Measurements from ENCODE around the gene EXOC6.

EXOC6 gene

GRCh38 chr10:93062514-93063143, 214.3 kb downstream of the EXOC6 start:
- Histone ChIP-seq H3K4me1 (ENCODE audit: control insufficient read depth, insufficient read depth, low read length) (peaks cover 21% of the 10 kb centered on the region), H3K9me3 (replicated peaks; ENCODE audit: low read length) (no peaks in the 10 kb centered on the region), H3K4me2 (ENCODE audit: low read length) (peak overlapping the region; percentile 75), H3K27me3 (ENCODE audit: control insufficient read depth, insufficient read depth, low read length) (peaks cover 69% of the 10 kb centered on the region), H3K4me3 (ENCODE audit: low read length) (peak overlapping the region; percentile 63), H3K9ac (ENCODE audit: low read depth, low read length) (no peak overlapping the region), H3K36me3 (ENCODE audit: insufficient read depth, low read length) (no peaks in the 10 kb centered on the region)

- peaks cover 76% of the 10 kb centered on the region for H3K27me3 ChIP-seq (ENCODE audit: control insufficient read depth, insufficient read depth, low read length)
- H3K36me3 ChIP-seq (ENCODE audit: insufficient read depth, low read length): no peaks in the 10 kb centered on the region
- no peak overlapping the region for H3K9ac ChIP-seq (ENCODE audit: low read depth, low read length)
- H3K4me3 ChIP-seq (ENCODE audit: low read length): peak overlapping the region; percentile 63
- H3K4me2 ChIP-seq (ENCODE audit: low read length): peak overlapping the region; percentile 75
- peaks cover 23% of the 10 kb centered on the region for H3K4me1 ChIP-seq (ENCODE audit: control insufficient read depth, insufficient read depth, low read length)
- no peaks in the 10 kb centered on the region for H3K9me3 ChIP-seq (replicated peaks; ENCODE audit: low read length)
These were observed 215.0 kb downstream of the EXOC6 start for GRCh38 chr10:93063144-93063976.

GRCh38 chr10:93063977-93064660, 215.8 kb downstream of the EXOC6 start:
- Histone ChIP-seq H3K4me3 (ENCODE audit: low read length) (no peak overlapping the region), H3K36me3 (ENCODE audit: insufficient read depth, low read length) (no peaks in the 10 kb centered on the region), H3K27me3 (ENCODE audit: control insufficient read depth, insufficient read depth, low read length) (peaks cover 84% of the 10 kb centered on the region), H3K4me1 (ENCODE audit: control insufficient read depth, insufficient read depth, low read length) (peaks cover 29% of the 10 kb centered on the region), H3K4me2 (ENCODE audit: low read length) (no peak overlapping the region), H3K9me3 (replicated peaks; ENCODE audit: low read length) (no peaks in the 10 kb centered on the region), H3K9ac (ENCODE audit: low read depth, low read length) (no peak overlapping the region)

- no peaks in the 10 kb centered on the region for H3K9me3 ChIP-seq (replicated peaks; ENCODE audit: low read length)
- no peak overlapping the region for H3K9ac ChIP-seq (ENCODE audit: low read depth, low read length)
- no peaks in the 10 kb centered on the region for H3K36me3 ChIP-seq (ENCODE audit: insufficient read depth, low read length)
- H3K4me1 ChIP-seq (ENCODE audit: control insufficient read depth, insufficient read depth, low read length): peaks cover 29% of the 10 kb centered on the region
- peak overlapping the region; percentile 75 for H3K4me2 ChIP-seq (ENCODE audit: low read length)
- peaks cover 93% of the 10 kb centered on the region for H3K27me3 ChIP-seq (ENCODE audit: control insufficient read depth, insufficient read depth, low read length)
- no peak overlapping the region for H3K4me3 ChIP-seq (ENCODE audit: low read length)
These were observed 216.7 kb downstream of the EXOC6 start for GRCh38 chr10:93064874-93065660.

- Histone ChIP-seq H3K36me3 (ENCODE audit: insufficient read depth, low read length) (no peaks in the 10 kb centered on the region), H3K4me3 (ENCODE audit: low read length) (peak overlapping the region; percentile 52), H3K9ac (ENCODE audit: low read depth, low read length) (no peak overlapping the region), H3K4me2 (ENCODE audit: low read length) (peak overlapping the region; percentile 75), H3K9me3 (replicated peaks; ENCODE audit: low read length) (no peaks in the 10 kb centered on the region), H3K4me1 (ENCODE audit: control insufficient read depth, insufficient read depth, low read length) (peaks cover 29% of the 10 kb centered on the region), H3K27me3 (ENCODE audit: control insufficient read depth, insufficient read depth, low read length) (peaks cover 97% of the 10 kb centered on the region)
These were observed 217.6 kb downstream of the EXOC6 start for GRCh38 chr10:93065675-93066543.

GRCh38 chr10:93066544-93066913, 218.2 kb downstream of the EXOC6 start:
- H3K4me3 ChIP-seq (ENCODE audit: low read length): no peak overlapping the region
- no peak overlapping the region for H3K9ac ChIP-seq (ENCODE audit: low read depth, low read length)
- H3K27me3 ChIP-seq (ENCODE audit: control insufficient read depth, insufficient read depth, low read length): peaks cover 96% of the 10 kb centered on the region
- H3K4me2 ChIP-seq (ENCODE audit: low read length): peak overlapping the region; percentile 75
- no peaks in the 10 kb centered on the region for H3K36me3 ChIP-seq (ENCODE audit: insufficient read depth, low read length)
- H3K4me1 ChIP-seq (ENCODE audit: control insufficient read depth, insufficient read depth, low read length): peaks cover 29% of the 10 kb centered on the region
- no peaks in the 10 kb centered on the region for H3K9me3 ChIP-seq (replicated peaks; ENCODE audit: low read length)

GRCh38 chr10:93067443-93068365, 219.4 kb downstream of the EXOC6 start:
- no peaks in the 10 kb centered on the region for H3K36me3 ChIP-seq (ENCODE audit: insufficient read depth, low read length)
- peaks cover 30% of the 10 kb centered on the region for H3K4me1 ChIP-seq (ENCODE audit: control insufficient read depth, insufficient read depth, low read length)
- H3K27me3 ChIP-seq (ENCODE audit: control insufficient read depth, insufficient read depth, low read length): peaks cover 97% of the 10 kb centered on the region
- peak overlapping the region; percentile 70 for H3K4me2 ChIP-seq (ENCODE audit: low read length)
- H3K9me3 ChIP-seq (replicated peaks; ENCODE audit: low read length): no peaks in the 10 kb centered on the region
- peak overlapping the region; percentile 52 for H3K4me3 ChIP-seq (ENCODE audit: low read length)
- no peak overlapping the region for H3K9ac ChIP-seq (ENCODE audit: low read depth, low read length)

GRCh38 chr10:93068411-93069244, 220.3 kb downstream of the EXOC6 start:
- peak overlapping the region; percentile 52 for H3K4me3 ChIP-seq (ENCODE audit: low read length)
- H3K36me3 ChIP-seq (ENCODE audit: insufficient read depth, low read length): no peaks in the 10 kb centered on the region
- no peak overlapping the region for H3K9ac ChIP-seq (ENCODE audit: low read depth, low read length)
- H3K4me2 ChIP-seq (ENCODE audit: low read length): peak overlapping the region; percentile 70
- no peaks in the 10 kb centered on the region for H3K9me3 ChIP-seq (replicated peaks; ENCODE audit: low read length)
- H3K27me3 ChIP-seq (ENCODE audit: control insufficient read depth, insufficient read depth, low read length): peaks cover 97% of the 10 kb centered on the region
- peaks cover 31% of the 10 kb centered on the region for H3K4me1 ChIP-seq (ENCODE audit: control insufficient read depth, insufficient read depth, low read length)

- Histone ChIP-seq H3K4me3 (ENCODE audit: low read length) (no peak overlapping the region), H3K9me3 (replicated peaks; ENCODE audit: low read length) (no peaks in the 10 kb centered on the region), H3K4me2 (ENCODE audit: low read length) (no peak overlapping the region), H3K36me3 (ENCODE audit: insufficient read depth, low read length) (no peaks in the 10 kb centered on the region), H3K4me1 (ENCODE audit: control insufficient read depth, insufficient read depth, low read length) (peaks cover 36% of the 10 kb centered on the region), H3K9ac (ENCODE audit: low read depth, low read length) (no peak overlapping the region), H3K27me3 (ENCODE audit: control insufficient read depth, insufficient read depth, low read length) (peaks cover 97% of the 10 kb centered on the region)
These were observed 220.9 kb downstream of the EXOC6 start for GRCh38 chr10:93069245-93069561.
